ENCODE data around the gene MACROD2.

Gene MACROD2

GRCh38 chr20:15565786-15566185 lies 1570.5 kb downstream of the MACROD2 start:
- no peak for DNase-seq (ENCODE audit: low read depth, low spot score)

- DNase-seq (ENCODE audit: low read depth, low spot score), result no peak
These were observed 1571.9 kb downstream of the MACROD2 start for GRCh38 chr20:15567219-15567618.

- DNase-seq (ENCODE audit: low read depth, low spot score), result no peak
These were observed 1574.8 kb downstream of the MACROD2 start for GRCh38 chr20:15570156-15570555.

GRCh38 chr20:15571056-15571455 lies 1575.7 kb downstream of the MACROD2 start:
- no peak for DNase-seq (ENCODE audit: low read depth, low spot score)

- no peak for DNase-seq (ENCODE audit: low read depth, low spot score)
These were observed 1579.9 kb downstream of the MACROD2 start for GRCh38 chr20:15575255-15575654.

- no peak for DNase-seq (ENCODE audit: low read depth, low spot score)
These were observed 1581.1 kb downstream of the MACROD2 start for GRCh38 chr20:15576411-15576810.

GRCh38 chr20:15578113-15578512 lies 1582.8 kb downstream of the MACROD2 start:
- no peak for DNase-seq (ENCODE audit: low read depth, low spot score)

- DNase-seq (ENCODE audit: low read depth, low spot score), result no peak
These were observed 1584.4 kb downstream of the MACROD2 start for GRCh38 chr20:15579688-15580087.

- no peak for DNase-seq (ENCODE audit: low read depth, low spot score)
These were observed 1586.9 kb downstream of the MACROD2 start for GRCh38 chr20:15582146-15582760.

- no peak for DNase-seq (ENCODE audit: low read depth, low spot score)
These were observed 1589.2 kb downstream of the MACROD2 start for GRCh38 chr20:15584507-15584906.

- no peak for DNase-seq (ENCODE audit: low read depth, low spot score)
These were observed 1597.8 kb downstream of the MACROD2 start for GRCh38 chr20:15593081-15593480.

GRCh38 chr20:15594158-15594695 lies 1598.9 kb downstream of the MACROD2 start:
- DNase-seq (ENCODE audit: low read depth, low spot score), result no peak

GRCh38 chr20:15596220-15596890 lies 1601.0 kb downstream of the MACROD2 start:
- DNase-seq (ENCODE audit: low read depth, low spot score), result no peak

- no peak for DNase-seq (ENCODE audit: low read depth, low spot score)
These were observed 1602.0 kb downstream of the MACROD2 start for GRCh38 chr20:15597306-15597705.

GRCh38 chr20:15599961-15600360 lies 1604.6 kb downstream of the MACROD2 start:
- DNase-seq (ENCODE audit: low read depth, low spot score), result no peak

- no peak for DNase-seq (ENCODE audit: low read depth, low spot score)
These were observed 1605.2 kb downstream of the MACROD2 start for GRCh38 chr20:15600565-15600964.

GRCh38 chr20:15603506-15603905 lies 1608.2 kb downstream of the MACROD2 start:
- no peak for DNase-seq (ENCODE audit: low read depth, low spot score)

- DNase-seq (ENCODE audit: low read depth, low spot score), result no peak
These were observed 1608.9 kb downstream of the MACROD2 start for GRCh38 chr20:15603978-15604805.

GRCh38 chr20:15609921-15610320 lies 1614.6 kb downstream of the MACROD2 start:
- DNase-seq (ENCODE audit: low read depth, low spot score), result no peak

- no peak for DNase-seq (ENCODE audit: low read depth, low spot score)
These were observed 1615.5 kb downstream of the MACROD2 start for GRCh38 chr20:15610787-15611186.

GRCh38 chr20:15611541-15611940 lies 1616.2 kb downstream of the MACROD2 start:
- DNase-seq (ENCODE audit: low read depth, low spot score), result no peak

- no peak for DNase-seq (ENCODE audit: low read depth, low spot score)
These were observed 1616.9 kb downstream of the MACROD2 start for GRCh38 chr20:15612198-15612597.
